Activated T-cell treated with anti-CD3 and anti-CD28 coated beads, Interleukin-2, amount 50 U/mL, for 4 hours (primary cell): ENCODE results near the gene ERBB4. TPM values are rescaled to one million over a fixed set of nuclear protein-coding genes. Genes with fewer than 3 reads are reported as not detected.

Experiments
- ATAC-seq, 2 donors: fragments of 200-7000 bp; cut with Tn5 transposase; one replicate each; pipeline ENCODE4 v1.10.0; 2021
- DNase-seq: peaks from one replicate; pipeline ENCODE4 v3.0.0-alpha.2; 2020
- H3K27me3 Mint-ChIP-seq: one replicate; pipeline ENCODE4 v1.8.0; 2021; ENCODE audit warnings: low read depth, mixed read lengths
- H3K36me3 Mint-ChIP-seq: one replicate; pipeline ENCODE4 v1.8.0; 2022; ENCODE audit warnings: mixed read lengths; ENCODE audit not compliant: insufficient read depth
- H3K4me1 Mint-ChIP-seq: one replicate; pipeline ENCODE4 v1.8.0; 2021; ENCODE audit warnings: low read depth, mixed read lengths
- H3K4me3 Mint-ChIP-seq: one replicate; pipeline ENCODE4 v1.8.0; 2021; ENCODE audit warnings: mild to moderate bottlenecking, moderate library complexity, mixed read lengths
- H3K9me3 Mint-ChIP-seq: one replicate; pipeline ENCODE4 v1.8.0; 2021; ENCODE audit warnings: mixed read lengths
- total RNA-seq, 3 donors: library from RNA; stranded (reverse); gene quantifications; one replicate each; pipeline ENCODE4 v1.2.1, GENCODE V29; 2021

ERBB4 gene
- total RNA-seq, 3 donors from 2014 or later = not detected

- Mint-ChIP-seq H3K27me3 (no peaks in the 10 kb centered on the region), H3K9me3 (no peaks in the 10 kb centered on the region), H3K4me1 (no peaks in the 10 kb centered on the region), H3K36me3 (no peaks in the 10 kb centered on the region), H3K4me3 (no peak overlapping the region)
- DNase-seq (no peak), ATAC-seq (no peak)
These were observed 243.8 kb downstream of the ERBB4 start for GRCh38 chr2:212294816-212295215.

- Mint-ChIP-seq H3K4me3 (no peak overlapping the region), H3K27me3 (no peaks in the 10 kb centered on the region), H3K9me3 (no peaks in the 10 kb centered on the region)
These were observed 249.3 kb downstream of the ERBB4 start for GRCh38 chr2:212289301-212289700.

GRCh38 chr2:212288308-212288707, 250.3 kb downstream of the ERBB4 start:
- Mint-ChIP-seq H3K9me3 (no peaks in the 10 kb centered on the region), H3K27me3 (no peaks in the 10 kb centered on the region), H3K36me3 (no peaks in the 10 kb centered on the region), H3K4me3 (no peak overlapping the region), H3K4me1 (no peaks in the 10 kb centered on the region)
- ATAC-seq (no peak), DNase-seq (no peak)

More at GRCh38 chr2:212289301-212289700, 249.3 kb downstream of the ERBB4 start:
- no peak for DNase-seq
- no peaks in the 10 kb centered on the region for H3K4me1 Mint-ChIP-seq
- H3K36me3 Mint-ChIP-seq = no peaks in the 10 kb centered on the region
- ATAC-seq = no peak

GRCh38 chr2:212284166-212284565, 254.4 kb downstream of the ERBB4 start:
- no peaks in the 10 kb centered on the region for H3K9me3 Mint-ChIP-seq
- H3K4me1 Mint-ChIP-seq = no peaks in the 10 kb centered on the region
- no peaks in the 10 kb centered on the region for H3K27me3 Mint-ChIP-seq
- DNase-seq = no peak
- no peaks in the 10 kb centered on the region for H3K36me3 Mint-ChIP-seq
- no peak for ATAC-seq
- no peak overlapping the region for H3K4me3 Mint-ChIP-seq

- no peak for ATAC-seq
- Mint-ChIP-seq H3K9me3 (no peaks in the 10 kb centered on the region), H3K36me3 (no peaks in the 10 kb centered on the region), H3K4me3 (no peak overlapping the region), H3K4me1 (no peaks in the 10 kb centered on the region), H3K27me3 (no peaks in the 10 kb centered on the region)
- no peak for DNase-seq
These were observed 255.8 kb downstream of the ERBB4 start for GRCh38 chr2:212282671-212283261.

GRCh38 chr2:212276813-212277212, 261.8 kb downstream of the ERBB4 start:
- no peaks in the 10 kb centered on the region for H3K27me3 Mint-ChIP-seq
- H3K36me3 Mint-ChIP-seq = no peaks in the 10 kb centered on the region
- no peaks in the 10 kb centered on the region for H3K4me1 Mint-ChIP-seq
- H3K4me3 Mint-ChIP-seq = no peak overlapping the region
- DNase-seq = no peak
- no peak for ATAC-seq
- no peaks in the 10 kb centered on the region for H3K9me3 Mint-ChIP-seq

GRCh38 chr2:212274215-212274614, 264.4 kb downstream of the ERBB4 start:
- no peaks in the 10 kb centered on the region for H3K9me3 Mint-ChIP-seq
- no peaks in the 10 kb centered on the region for H3K27me3 Mint-ChIP-seq
- H3K4me3 Mint-ChIP-seq = no peak overlapping the region
- DNase-seq = no peak
- ATAC-seq = no peak
- H3K4me1 Mint-ChIP-seq = no peaks in the 10 kb centered on the region
- no peaks in the 10 kb centered on the region for H3K36me3 Mint-ChIP-seq

GRCh38 chr2:212271583-212271982, 267.0 kb downstream of the ERBB4 start:
- H3K4me1 Mint-ChIP-seq = no peaks in the 10 kb centered on the region
- no peaks in the 10 kb centered on the region for H3K27me3 Mint-ChIP-seq
- H3K9me3 Mint-ChIP-seq = no peaks in the 10 kb centered on the region
- ATAC-seq (no peak), DNase-seq (no peak)
- no peak overlapping the region for H3K4me3 Mint-ChIP-seq
- H3K36me3 Mint-ChIP-seq = no peaks in the 10 kb centered on the region

GRCh38 chr2:212269005-212269404, 269.6 kb downstream of the ERBB4 start:
- no peak for DNase-seq
- no peaks in the 10 kb centered on the region for H3K9me3 Mint-ChIP-seq
- no peak for ATAC-seq
- no peaks in the 10 kb centered on the region for H3K4me1 Mint-ChIP-seq
- no peaks in the 10 kb centered on the region for H3K27me3 Mint-ChIP-seq
- no peak overlapping the region for H3K4me3 Mint-ChIP-seq
- no peaks in the 10 kb centered on the region for H3K36me3 Mint-ChIP-seq

- H3K4me3 Mint-ChIP-seq = no peak overlapping the region
- no peak for ATAC-seq
- H3K27me3 Mint-ChIP-seq = no peaks in the 10 kb centered on the region
- no peak for DNase-seq
- H3K4me1 Mint-ChIP-seq = no peaks in the 10 kb centered on the region
- no peaks in the 10 kb centered on the region for H3K9me3 Mint-ChIP-seq
- no peaks in the 10 kb centered on the region for H3K36me3 Mint-ChIP-seq
These were observed 272.3 kb downstream of the ERBB4 start for GRCh38 chr2:212266297-212266696.

GRCh38 chr2:212265777-212266176, 272.8 kb downstream of the ERBB4 start:
- Mint-ChIP-seq H3K27me3 (no peaks in the 10 kb centered on the region), H3K36me3 (no peaks in the 10 kb centered on the region), H3K9me3 (no peaks in the 10 kb centered on the region), H3K4me1 (no peaks in the 10 kb centered on the region), H3K4me3 (no peak overlapping the region)
- DNase-seq (no peak), ATAC-seq (no peak)

- ATAC-seq = no peak
- H3K36me3 Mint-ChIP-seq = no peaks in the 10 kb centered on the region
- DNase-seq = no peak
- no peaks in the 10 kb centered on the region for H3K27me3 Mint-ChIP-seq
- no peaks in the 10 kb centered on the region for H3K9me3 Mint-ChIP-seq
- H3K4me1 Mint-ChIP-seq = no peaks in the 10 kb centered on the region
- no peak overlapping the region for H3K4me3 Mint-ChIP-seq
These were observed 274.4 kb downstream of the ERBB4 start for GRCh38 chr2:212264187-212264586.

- Mint-ChIP-seq H3K9me3 (no peaks in the 10 kb centered on the region), H3K4me1 (no peaks in the 10 kb centered on the region), H3K27me3 (no peaks in the 10 kb centered on the region), H3K4me3 (no peak overlapping the region), H3K36me3 (no peaks in the 10 kb centered on the region)
- DNase-seq = no peak
- no peak for ATAC-seq
These were observed 279.4 kb downstream of the ERBB4 start for GRCh38 chr2:212259226-212259625.

- H3K27me3 Mint-ChIP-seq = no peaks in the 10 kb centered on the region
- no peak overlapping the region for H3K4me3 Mint-ChIP-seq
- no peaks in the 10 kb centered on the region for H3K9me3 Mint-ChIP-seq
- DNase-seq (no peak), ATAC-seq (no peak)
- H3K4me1 Mint-ChIP-seq = no peaks in the 10 kb centered on the region
- no peaks in the 10 kb centered on the region for H3K36me3 Mint-ChIP-seq
These were observed 284.3 kb downstream of the ERBB4 start for GRCh38 chr2:212254339-212254738.

GRCh38 chr2:212249451-212249850, 289.2 kb downstream of the ERBB4 start:
- H3K4me3 Mint-ChIP-seq = no peak overlapping the region
- ATAC-seq = no peak
- no peak for DNase-seq
- no peaks in the 10 kb centered on the region for H3K36me3 Mint-ChIP-seq
- H3K4me1 Mint-ChIP-seq = no peaks in the 10 kb centered on the region
- no peaks in the 10 kb centered on the region for H3K9me3 Mint-ChIP-seq
- H3K27me3 Mint-ChIP-seq = no peaks in the 10 kb centered on the region

- no peak overlapping the region for H3K4me3 Mint-ChIP-seq
- H3K9me3 Mint-ChIP-seq = no peaks in the 10 kb centered on the region
- ATAC-seq (no peak), DNase-seq (no peak)
- no peaks in the 10 kb centered on the region for H3K27me3 Mint-ChIP-seq
- no peaks in the 10 kb centered on the region for H3K4me1 Mint-ChIP-seq
- H3K36me3 Mint-ChIP-seq = no peaks in the 10 kb centered on the region
These were observed 292.7 kb downstream of the ERBB4 start for GRCh38 chr2:212245880-212246279.
